ENCODE results near the gene TRAP1. TPM values are rescaled to one million over a fixed set of nuclear protein-coding genes. Genes with fewer than 3 reads are reported as not detected.
"Not testable (repeated sequence)": the region's sequence is repeated elsewhere in the genome, so short reads cannot be mapped to it uniquely, and the experiment has no call there.

The TRAP1 gene
- total RNA-seq, 6 experiments from 2014 or later = 97.6 to 118 (median 103) TPM

DNA sequence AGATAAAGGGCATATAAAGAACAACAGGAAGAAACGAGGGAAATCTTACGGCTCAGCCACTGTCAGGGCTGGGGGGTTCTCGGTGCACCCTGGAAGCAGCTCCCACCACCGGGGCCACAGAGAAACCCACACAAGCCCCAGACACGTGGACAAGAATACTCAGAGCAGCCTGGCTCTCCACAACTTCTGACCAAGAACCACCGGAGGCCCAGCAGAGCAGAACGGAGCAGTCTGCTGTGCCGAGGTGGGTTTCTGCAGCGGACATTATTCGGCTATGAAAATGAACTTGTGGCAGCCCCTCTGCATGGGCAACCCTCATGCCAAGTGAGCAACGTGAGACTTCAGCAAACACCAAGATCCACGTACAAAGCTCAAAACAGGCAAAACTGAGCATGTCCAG, 56.0 kb downstream of the TRAP1 start:
- peaks cover 31% of the 10 kb centered on the region for H3K36me3 Mint-ChIP-seq (ENCODE audit: low read depth)
- H3K27me3 Mint-ChIP-seq (ENCODE audit: insufficient read depth) = peaks cover 5% of the 10 kb centered on the region
- H3K27ac Mint-ChIP-seq = no peak overlapping the region
- H3K9me3 Mint-ChIP-seq = no peaks in the 10 kb centered on the region
- H3K4me1 Mint-ChIP-seq (ENCODE audit: low read depth) = no peaks in the 10 kb centered on the region; the same call in 1 of the 2 replicates
- no peak overlapping the region for H3K4me3 Mint-ChIP-seq
- DNase-seq = no peak
- TF ChIP-seq, protein P1, sequence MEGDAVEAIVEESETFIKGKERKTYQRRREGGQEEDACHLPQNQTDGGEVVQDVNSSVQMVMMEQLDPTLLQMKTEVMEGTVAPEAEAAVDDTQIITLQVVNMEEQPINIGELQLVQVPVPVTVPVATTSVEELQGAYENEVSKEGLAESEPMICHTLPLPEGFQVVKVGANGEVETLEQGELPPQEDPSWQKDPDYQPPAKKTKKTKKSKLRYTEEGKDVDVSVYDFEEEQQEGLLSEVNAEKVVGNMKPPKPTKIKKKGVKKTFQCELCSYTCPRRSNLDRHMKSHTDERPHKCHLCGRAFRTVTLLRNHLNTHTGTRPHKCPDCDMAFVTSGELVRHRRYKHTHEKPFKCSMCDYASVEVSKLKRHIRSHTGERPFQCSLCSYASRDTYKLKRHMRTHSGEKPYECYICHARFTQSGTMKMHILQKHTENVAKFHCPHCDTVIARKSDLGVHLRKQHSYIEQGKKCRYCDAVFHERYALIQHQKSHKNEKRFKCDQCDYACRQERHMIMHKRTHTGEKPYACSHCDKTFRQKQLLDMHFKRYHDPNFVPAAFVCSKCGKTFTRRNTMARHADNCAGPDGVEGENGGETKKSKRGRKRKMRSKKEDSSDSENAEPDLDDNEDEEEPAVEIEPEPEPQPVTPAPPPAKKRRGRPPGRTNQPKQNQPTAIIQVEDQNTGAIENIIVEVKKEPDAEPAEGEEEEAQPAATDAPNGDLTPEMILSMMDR (IDR thresholded peaks at IDR 0.05) = no peak

DNA sequence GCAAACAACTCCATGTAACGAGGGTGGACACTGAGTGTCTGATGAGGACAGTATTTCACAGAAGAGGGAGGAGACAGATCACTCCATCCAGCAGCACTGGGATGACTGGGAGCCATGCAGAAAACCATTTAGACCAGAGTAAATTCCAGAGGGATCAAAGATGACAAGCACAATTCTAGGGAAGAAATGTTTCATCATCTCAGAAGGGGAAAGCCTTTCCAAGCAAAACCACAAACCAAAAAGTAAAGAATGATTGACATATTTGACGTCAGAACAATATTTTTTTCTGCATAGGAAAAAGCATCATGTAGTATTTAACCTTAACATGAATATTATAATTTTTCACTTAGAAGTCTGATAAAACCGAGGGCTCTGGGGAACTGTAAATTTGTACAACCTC, 58.1 kb downstream of the TRAP1 start:
- Mint-ChIP-seq H3K27ac (no peak overlapping the region), H3K27me3 (ENCODE audit: insufficient read depth) (peaks cover 5% of the 10 kb centered on the region; the same call in 1 of the 2 replicates), H3K4me1 (ENCODE audit: low read depth) (no peaks in the 10 kb centered on the region; the same call in 1 of the 2 replicates), H3K36me3 (ENCODE audit: low read depth) (peaks cover 24% of the 10 kb centered on the region), H3K4me3 (no peak overlapping the region), H3K9me3 (no peaks in the 10 kb centered on the region)
- no peak for DNase-seq
- TF ChIP-seq, protein P1 (IDR thresholded peaks at IDR 0.05) = no peak

DNA sequence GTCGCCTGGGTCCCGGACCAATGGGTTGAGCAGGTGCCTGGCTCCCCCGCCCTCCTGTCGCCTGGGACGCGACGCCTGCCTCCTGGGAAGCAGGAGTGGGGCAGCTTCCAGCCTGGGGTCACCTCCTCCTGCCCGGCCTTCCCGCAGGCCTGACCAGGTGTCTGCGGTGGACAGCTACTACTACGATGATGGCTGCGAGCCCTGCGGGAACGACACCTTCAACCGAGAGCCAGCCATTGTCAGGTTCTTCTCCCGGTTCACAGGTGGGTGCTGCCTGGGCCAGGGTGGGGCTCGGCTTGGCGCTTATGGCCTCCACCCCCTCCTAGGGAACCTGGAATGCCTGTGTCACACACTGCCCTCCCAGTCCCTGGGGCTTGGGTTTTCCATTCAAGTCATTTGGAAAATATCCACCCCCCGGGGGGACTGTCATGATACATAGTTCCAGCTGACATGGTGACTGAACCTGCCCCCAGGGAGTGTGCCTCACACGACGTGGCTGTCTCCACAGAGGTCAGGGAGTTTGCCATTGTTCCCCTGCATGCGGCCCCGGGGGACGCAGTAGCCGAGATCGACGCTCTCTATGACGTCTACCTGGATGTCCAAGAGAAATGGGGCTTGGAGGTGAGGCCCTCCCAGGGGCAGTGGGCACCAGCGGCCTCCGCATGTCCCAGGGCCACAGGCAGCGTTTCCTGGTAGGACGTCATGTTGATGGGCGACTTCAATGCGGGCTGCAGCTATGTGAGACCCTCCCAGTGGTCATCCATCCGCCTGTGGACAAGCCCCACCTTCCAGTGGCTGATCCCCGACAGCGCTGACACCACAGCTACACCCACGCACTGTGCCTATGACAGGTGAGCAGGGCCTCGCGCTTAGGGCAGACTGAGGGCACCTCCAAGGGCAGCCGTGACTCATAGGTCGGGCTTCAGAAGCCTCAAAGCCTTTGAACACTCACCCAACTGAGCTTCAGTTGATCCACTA, 60.5 kb downstream of the TRAP1 start:
- no peaks in the 10 kb centered on the region for H3K9me3 Mint-ChIP-seq
- TF ChIP-seq, protein P1 (IDR thresholded peaks at IDR 0.05) = no peak
- peaks cover 24% of the 10 kb centered on the region for H3K36me3 Mint-ChIP-seq (ENCODE audit: low read depth)
- no peaks in the 10 kb centered on the region; the same call in 1 of the 2 replicates for H3K4me1 Mint-ChIP-seq (ENCODE audit: low read depth)
- H3K4me3 Mint-ChIP-seq = no peak overlapping the region
- H3K27ac Mint-ChIP-seq = no peak overlapping the region
- H3K27me3 Mint-ChIP-seq (ENCODE audit: insufficient read depth) = peaks cover 3% of the 10 kb centered on the region; the same call in 1 of the 2 replicates
- DNase-seq = no peak

DNA sequence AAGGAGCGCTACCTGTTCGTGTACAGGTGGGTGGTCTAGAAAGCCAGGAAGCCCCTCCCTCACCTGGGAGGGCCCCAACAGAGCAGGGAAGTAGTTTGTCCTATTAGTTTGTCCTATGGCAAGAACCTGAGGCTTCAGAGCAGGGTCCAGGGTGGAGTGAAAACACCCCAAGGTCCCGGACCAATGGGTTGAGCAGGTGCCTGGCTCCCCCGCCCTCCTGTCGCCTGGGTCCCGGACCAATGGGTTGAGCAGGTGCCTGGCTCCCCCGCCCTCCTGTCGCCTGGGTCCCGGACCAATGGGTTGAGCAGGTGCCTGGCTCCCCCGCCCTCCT, 61.2 kb downstream of the TRAP1 start:
- H3K4me1 Mint-ChIP-seq (ENCODE audit: low read depth); DNase-seq; H3K9me3 Mint-ChIP-seq; H3K4me3 Mint-ChIP-seq; H3K27ac Mint-ChIP-seq; H3K27me3 Mint-ChIP-seq (ENCODE audit: insufficient read depth): not testable (repeated sequence)
- peaks cover 27% of the 10 kb centered on the region for H3K36me3 Mint-ChIP-seq (ENCODE audit: low read depth)

DNA sequence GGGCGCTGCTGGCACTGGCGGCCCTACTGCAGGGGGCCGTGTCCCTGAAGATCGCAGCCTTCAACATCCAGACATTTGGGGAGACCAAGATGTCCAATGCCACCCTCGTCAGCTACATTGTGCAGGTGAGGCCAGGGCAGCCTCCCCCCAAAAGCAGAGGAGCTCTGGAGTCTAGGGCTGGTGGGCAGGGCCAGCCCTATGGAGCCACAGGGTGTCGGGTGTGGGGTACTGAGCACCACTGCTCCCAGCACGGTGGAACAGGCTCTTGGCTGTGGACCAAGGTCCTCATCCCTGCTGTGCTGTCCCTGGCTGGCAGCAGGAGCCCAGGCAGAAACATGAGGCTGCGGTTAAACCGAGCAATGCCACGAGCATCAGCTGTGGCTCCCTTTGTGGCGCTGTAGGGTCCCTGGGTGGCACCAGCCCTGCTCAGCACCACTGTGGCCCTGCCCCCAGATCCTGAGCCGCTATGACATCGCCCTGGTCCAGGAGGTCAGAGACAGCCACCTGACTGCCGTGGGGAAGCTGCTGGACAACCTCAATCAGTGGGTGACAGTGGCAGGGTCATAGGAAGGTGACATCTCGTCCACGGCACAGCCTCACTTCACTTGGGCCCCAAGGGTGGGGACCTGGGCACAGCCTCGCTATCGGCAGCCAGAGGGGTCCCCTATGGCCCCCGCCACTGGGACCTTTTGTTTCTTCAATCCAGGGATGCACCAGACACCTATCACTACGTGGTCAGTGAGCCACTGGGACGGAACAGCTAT, 61.7 kb downstream of the TRAP1 start:
- DNase-seq = no peak
- H3K9me3 Mint-ChIP-seq = no peaks in the 10 kb centered on the region
- no peaks in the 10 kb centered on the region; the same call in 1 of the 2 replicates for H3K4me1 Mint-ChIP-seq (ENCODE audit: low read depth)
- H3K36me3 Mint-ChIP-seq (ENCODE audit: low read depth) = peaks cover 24% of the 10 kb centered on the region
- H3K27ac Mint-ChIP-seq = no peak overlapping the region
- H3K27me3 Mint-ChIP-seq (ENCODE audit: insufficient read depth) = peaks cover 3% of the 10 kb centered on the region; the same call in 1 of the 2 replicates
- TF ChIP-seq, protein P1 (IDR thresholded peaks at IDR 0.05) = no peak
- no peak overlapping the region for H3K4me3 Mint-ChIP-seq
